BLaER1 (cell line): Measurements from ENCODE around the gene ZIC4.

Experiments
- H3K27ac ChIP-seq: shearing (Covaris generic); formaldehyde crosslinking; 2 replicates; pipeline ENCODE4 v1.8.1; 2022
- H3K27me3 ChIP-seq: shearing (Covaris generic); formaldehyde crosslinking; 2 replicates; pipeline ENCODE4 v1.8.1; 2022
- H3K36me3 ChIP-seq: shearing (Covaris generic); formaldehyde crosslinking; 2 replicates; pipeline ENCODE4 v1.8.1; 2022
- H3K4me1 ChIP-seq: shearing (Covaris generic); formaldehyde crosslinking; 2 replicates; pipeline ENCODE4 v1.8.1; 2022
- H3K4me2 ChIP-seq: shearing (Covaris generic); formaldehyde crosslinking; 2 replicates; pipeline ENCODE4 v1.8.1; 2022
- H3K4me3 ChIP-seq: shearing (Covaris generic); formaldehyde crosslinking; 2 replicates; pipeline ENCODE4 v1.8.1; 2022
- H3K9ac ChIP-seq: shearing (Covaris generic); formaldehyde crosslinking; 2 replicates; pipeline ENCODE4 v1.8.1; 2022
- H3K9me3 ChIP-seq: shearing (Covaris generic); formaldehyde crosslinking; 2 replicates; pipeline ENCODE4 v1.8.1; 2022
- H4K20me1 ChIP-seq: shearing (Covaris generic); formaldehyde crosslinking; 2 replicates; pipeline ENCODE4 v1.8.1; 2022
- Cebpa-rat ChIP-seq: shearing (Covaris generic); IDR thresholded peaks from 2 replicates; pipeline ENCODE4 v1.8.1; 2022

ZIC4 gene

DNA sequence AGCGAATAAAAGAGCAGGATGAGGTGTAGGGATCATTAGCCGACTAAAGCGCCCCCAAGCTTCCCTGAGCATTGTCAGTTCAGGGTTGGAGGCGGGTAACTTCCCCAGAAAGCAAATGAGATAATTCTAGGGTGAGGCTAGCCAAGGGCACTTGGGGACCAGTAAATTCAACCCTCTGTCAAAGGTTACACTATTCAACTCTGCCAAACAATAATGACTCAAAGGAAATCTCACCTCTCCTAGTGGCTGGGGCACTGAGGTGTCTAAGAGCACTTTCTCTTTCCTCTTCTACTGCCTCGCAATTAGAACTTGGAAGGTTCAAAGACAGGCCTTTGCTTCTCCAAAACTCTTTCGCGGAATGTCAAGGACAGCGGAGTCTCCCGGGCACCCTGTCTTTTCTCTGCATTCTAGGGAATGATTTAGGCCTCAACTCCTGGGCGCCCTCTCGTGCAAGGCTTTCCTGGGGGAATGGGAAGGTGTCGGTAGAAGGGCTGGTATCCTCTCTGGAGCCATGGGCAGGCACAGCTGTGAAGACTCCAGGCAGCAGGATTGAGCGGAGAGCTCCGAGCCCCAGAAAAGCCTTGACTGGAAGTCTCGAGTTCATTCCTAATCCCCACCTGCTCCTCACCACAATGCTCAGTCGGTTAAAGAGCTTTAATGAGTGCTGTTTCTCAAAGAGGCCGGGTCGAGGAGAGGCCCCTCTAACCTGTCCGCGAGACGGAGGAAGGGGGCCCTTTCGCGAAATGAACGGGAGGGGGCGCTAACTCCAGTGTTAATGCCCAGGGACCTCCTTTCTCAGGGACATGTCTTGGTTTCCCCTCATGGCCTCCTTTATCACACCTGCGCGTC, 21.9 kb downstream of the ZIC4 start:
- Histone ChIP-seq H3K27ac (no peak overlapping the region), H3K4me2 (no peak overlapping the region), H3K9ac (no peak overlapping the region), H3K27me3 (peaks cover 74% of the 10 kb centered on the region), H3K36me3 (no peaks in the 10 kb centered on the region), H3K4me1 (no peaks in the 10 kb centered on the region), H4K20me1 (no peaks in the 10 kb centered on the region), H3K9me3 (peaks cover 44% of the 10 kb centered on the region), H3K4me3 (no peak overlapping the region)
- TF ChIP-seq Cebpa-rat, result no peak

DNA sequence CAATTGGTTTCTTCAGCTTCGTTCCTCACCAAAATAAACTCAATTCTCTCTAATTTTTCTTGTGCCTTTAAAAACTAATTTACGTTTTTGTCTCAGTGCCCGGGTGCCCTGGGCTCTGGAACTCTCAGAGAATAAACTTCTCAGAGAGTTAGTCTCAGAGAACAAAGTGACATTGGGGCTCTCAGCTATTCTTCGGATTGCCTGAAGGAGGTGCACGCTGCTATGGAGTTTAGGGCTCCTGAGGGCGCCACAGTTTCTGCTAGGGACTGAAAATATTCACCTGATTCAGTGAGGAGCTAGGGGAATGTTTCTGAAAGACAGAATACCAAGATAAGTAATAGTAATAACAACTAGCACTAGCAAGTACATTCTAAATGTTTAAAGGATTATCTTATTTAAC, 22.7 kb downstream of the ZIC4 start:
- no peak for TF ChIP-seq Cebpa-rat
- H4K20me1 ChIP-seq, result no peaks in the 10 kb centered on the region
- H3K9ac ChIP-seq, result no peak overlapping the region
- no peaks in the 10 kb centered on the region for H3K36me3 ChIP-seq
- H3K4me3 ChIP-seq, result no peak overlapping the region
- no peaks in the 10 kb centered on the region for H3K4me1 ChIP-seq
- H3K9me3 ChIP-seq, result peaks cover 36% of the 10 kb centered on the region
- H3K4me2 ChIP-seq, result no peak overlapping the region
- H3K27ac ChIP-seq, result no peak overlapping the region
- peaks cover 74% of the 10 kb centered on the region for H3K27me3 ChIP-seq

DNA sequence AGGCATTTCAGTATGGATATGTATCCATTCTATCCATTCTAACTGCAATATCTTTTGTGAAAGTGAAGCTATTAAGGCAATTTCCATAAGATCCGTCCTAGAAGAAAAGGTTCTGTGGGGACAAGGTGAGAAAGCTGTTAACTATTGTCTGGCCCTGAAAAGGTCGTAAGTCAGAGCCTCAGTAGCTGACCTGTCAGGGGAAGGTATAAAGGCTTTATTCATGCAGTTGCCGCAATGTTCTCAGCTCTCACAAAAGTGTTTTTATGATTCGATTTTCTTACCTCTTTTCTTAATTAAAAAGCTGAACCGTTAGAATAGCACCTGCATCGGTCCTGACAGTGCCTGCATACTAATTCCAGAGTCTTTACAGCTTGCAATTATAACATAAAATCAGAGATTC, 24.7 kb downstream of the ZIC4 start:
- Histone ChIP-seq H3K9ac (no peak overlapping the region), H3K4me2 (no peak overlapping the region), H3K9me3 (peaks cover 26% of the 10 kb centered on the region), H4K20me1 (no peaks in the 10 kb centered on the region), H3K4me3 (no peak overlapping the region), H3K27ac (no peak overlapping the region), H3K4me1 (no peaks in the 10 kb centered on the region), H3K36me3 (no peaks in the 10 kb centered on the region), H3K27me3 (peaks cover 61% of the 10 kb centered on the region)
- no peak for TF ChIP-seq Cebpa-rat

DNA sequence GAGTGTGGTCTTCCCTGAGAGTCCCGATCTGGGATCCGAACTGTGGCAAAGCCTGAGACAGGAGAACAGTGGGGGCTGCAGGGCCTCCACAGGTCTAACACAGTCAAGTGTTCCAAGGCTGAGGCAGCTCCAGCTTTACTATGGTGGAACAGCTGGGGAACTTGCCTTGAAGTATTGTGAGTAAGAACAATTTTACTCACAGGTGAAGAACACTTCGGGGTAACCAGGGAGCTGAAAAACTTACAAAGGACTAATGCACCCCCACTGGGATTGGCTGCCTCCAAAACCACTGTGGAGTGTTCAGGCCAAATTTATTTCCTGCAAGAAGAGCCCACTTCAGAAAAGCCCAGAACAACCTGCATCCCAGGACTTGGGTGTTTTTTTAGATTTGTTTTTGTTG, 25.4 kb downstream of the ZIC4 start:
- peaks cover 58% of the 10 kb centered on the region for H3K27me3 ChIP-seq
- no peak overlapping the region for H3K4me2 ChIP-seq
- TF ChIP-seq Cebpa-rat, result no peak

DNA sequence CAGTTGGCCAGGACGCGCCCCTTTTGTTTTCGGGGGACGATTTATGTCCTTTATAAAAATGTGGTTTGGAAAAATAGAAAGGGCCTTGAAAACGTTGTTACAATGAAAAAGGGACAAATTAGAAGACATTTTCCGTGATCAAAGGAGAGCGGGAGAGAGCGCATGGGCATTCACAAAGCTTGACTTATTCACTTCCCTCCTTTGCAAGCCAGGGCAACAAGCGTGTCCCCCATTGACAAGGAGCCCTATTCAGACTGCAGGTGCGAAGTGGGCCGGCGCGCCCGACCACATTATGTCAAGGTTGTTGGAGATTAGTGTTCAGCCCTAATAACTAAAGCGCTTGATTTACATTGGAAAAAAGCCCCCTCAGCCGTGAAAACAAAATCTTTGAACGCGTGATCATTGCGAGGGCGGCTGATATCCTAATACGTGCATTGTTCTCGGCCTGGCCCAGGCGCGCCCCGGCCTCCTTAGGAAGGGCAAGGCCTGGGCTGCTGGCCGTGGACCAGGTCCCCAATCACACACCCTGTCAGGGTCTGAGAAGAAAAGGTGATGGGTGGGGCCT, 25.9 kb downstream of the ZIC4 start:
- H3K9ac ChIP-seq, result no peak overlapping the region
- no peaks in the 10 kb centered on the region for H3K36me3 ChIP-seq
- H3K27me3 ChIP-seq, result peaks cover 54% of the 10 kb centered on the region
- H3K4me3 ChIP-seq, result no peak overlapping the region
- no peak overlapping the region for H3K4me2 ChIP-seq
- peaks cover 26% of the 10 kb centered on the region for H3K9me3 ChIP-seq
- no peak for TF ChIP-seq Cebpa-rat
- no peaks in the 10 kb centered on the region for H4K20me1 ChIP-seq
- no peaks in the 10 kb centered on the region for H3K4me1 ChIP-seq
- H3K27ac ChIP-seq, result no peak overlapping the region

More for the DNA sequence above, 25.4 kb downstream of the ZIC4 start:
- Histone ChIP-seq H4K20me1 (no peaks in the 10 kb centered on the region), H3K9ac (no peak overlapping the region), H3K4me3 (no peak overlapping the region), H3K4me1 (no peaks in the 10 kb centered on the region), H3K27ac (no peak overlapping the region), H3K9me3 (peaks cover 26% of the 10 kb centered on the region), H3K36me3 (no peaks in the 10 kb centered on the region)

DNA sequence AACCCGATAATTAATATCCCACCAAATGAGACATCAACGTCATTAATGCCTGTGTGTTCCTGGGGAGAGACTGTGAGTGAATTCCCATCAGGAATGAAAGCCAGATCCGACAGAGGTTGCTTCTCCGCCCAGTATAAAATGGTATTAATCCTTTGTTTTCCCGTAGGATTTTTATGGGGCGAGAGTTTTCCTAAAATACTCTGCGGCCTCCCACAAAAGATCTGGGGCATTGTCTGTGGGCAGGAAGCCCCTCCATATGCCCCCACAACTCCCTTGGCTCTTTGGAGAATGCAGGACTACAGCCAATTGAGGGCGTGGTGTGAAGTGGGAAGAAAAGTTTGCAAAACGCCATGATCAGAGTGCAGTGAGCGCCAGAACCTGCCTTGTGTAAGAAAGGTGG, 26.7 kb downstream of the ZIC4 start:
- Histone ChIP-seq H3K27me3 (peaks cover 52% of the 10 kb centered on the region), H3K9me3 (peaks cover 22% of the 10 kb centered on the region), H3K36me3 (no peaks in the 10 kb centered on the region), H3K4me3 (no peak overlapping the region), H3K27ac (no peak overlapping the region), H3K4me2 (no peak overlapping the region), H3K9ac (no peak overlapping the region), H4K20me1 (no peaks in the 10 kb centered on the region), H3K4me1 (no peaks in the 10 kb centered on the region)
- TF ChIP-seq Cebpa-rat, result no peak

DNA sequence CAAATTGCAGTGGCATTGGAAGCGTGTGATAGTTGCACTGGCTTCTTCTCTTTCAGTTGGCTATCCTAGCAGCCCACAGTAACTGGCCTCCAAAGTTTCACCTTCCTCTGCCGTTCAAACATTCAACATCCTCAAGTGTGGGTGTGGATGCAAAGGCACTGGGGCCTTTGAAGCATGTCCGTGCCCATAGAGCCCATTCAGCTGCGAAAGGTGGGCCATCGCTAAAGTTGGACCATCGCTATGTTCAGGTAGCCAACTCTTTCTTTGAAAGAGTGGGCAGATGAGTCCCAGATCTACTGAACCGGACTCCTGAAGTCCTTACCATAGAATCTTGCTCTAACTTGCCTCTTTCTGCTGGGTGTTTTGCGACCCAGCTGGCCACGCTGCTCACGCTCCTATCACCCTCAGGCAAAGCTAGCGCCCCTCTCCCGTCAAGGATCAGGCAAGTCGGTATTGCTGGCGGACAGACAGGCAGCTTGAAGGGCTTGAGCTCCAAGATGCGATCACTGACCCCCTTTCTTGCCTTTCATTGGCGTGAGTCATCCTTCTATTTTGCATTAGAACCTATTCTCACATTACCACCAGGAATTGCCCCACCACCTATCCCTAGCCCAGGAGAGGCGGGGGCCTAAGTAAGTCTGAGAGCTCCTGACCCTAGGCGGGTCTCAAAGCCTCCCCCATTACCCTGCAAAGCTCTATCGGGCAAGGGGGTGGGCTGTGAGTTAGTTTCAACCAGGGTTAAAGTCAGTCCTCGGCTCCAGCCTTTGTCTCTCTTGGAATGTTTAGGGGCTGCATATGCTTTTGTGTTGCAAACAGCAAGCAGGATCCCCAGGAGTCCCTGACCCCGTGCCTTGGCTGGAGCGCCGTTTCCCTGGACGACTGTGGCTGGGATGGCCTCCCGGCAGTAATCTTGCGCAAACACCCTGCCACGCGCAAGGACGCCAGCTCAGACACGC, 28.7 kb downstream of the ZIC4 start:
- H3K4me1 ChIP-seq, result no peaks in the 10 kb centered on the region
- no peaks in the 10 kb centered on the region for H3K36me3 ChIP-seq
- H4K20me1 ChIP-seq, result no peaks in the 10 kb centered on the region
- H3K27ac ChIP-seq, result no peak overlapping the region
- peaks cover 60% of the 10 kb centered on the region for H3K27me3 ChIP-seq
- H3K4me3 ChIP-seq, result no peak overlapping the region
- peaks cover 17% of the 10 kb centered on the region for H3K9me3 ChIP-seq
- H3K4me2 ChIP-seq, result no peak overlapping the region
- H3K9ac ChIP-seq, result no peak overlapping the region
- TF ChIP-seq Cebpa-rat, result no peak

DNA sequence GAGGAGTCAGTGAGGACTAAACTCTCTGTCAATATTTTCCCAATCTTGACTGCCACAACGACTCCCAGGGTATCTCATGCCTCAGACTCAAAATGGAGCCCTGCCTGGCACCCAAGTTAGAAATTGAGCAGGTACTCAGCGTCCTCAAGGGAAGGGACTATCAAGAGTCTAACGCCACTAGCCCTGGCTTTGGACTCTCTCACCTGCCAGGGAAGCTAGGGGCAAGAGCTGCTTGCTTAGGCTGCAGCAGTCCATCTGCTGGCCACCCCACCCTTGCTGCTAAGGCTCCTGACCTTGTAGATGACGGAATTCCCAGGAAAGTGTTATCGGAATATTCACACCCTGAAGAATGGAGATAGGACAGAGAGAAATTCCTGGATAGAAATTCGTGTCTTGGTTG, 33.0 kb downstream of the ZIC4 start:
- no peak overlapping the region for H3K9ac ChIP-seq
- no peaks in the 10 kb centered on the region for H3K4me1 ChIP-seq
- no peak for TF ChIP-seq Cebpa-rat
- H3K27me3 ChIP-seq, result peaks cover 64% of the 10 kb centered on the region
- H3K9me3 ChIP-seq, result peaks cover 39% of the 10 kb centered on the region
- H3K27ac ChIP-seq, result no peak overlapping the region
- H3K36me3 ChIP-seq, result no peaks in the 10 kb centered on the region
- H3K4me3 ChIP-seq, result no peak overlapping the region
- H3K4me2 ChIP-seq, result no peak overlapping the region
- H4K20me1 ChIP-seq, result no peaks in the 10 kb centered on the region

DNA sequence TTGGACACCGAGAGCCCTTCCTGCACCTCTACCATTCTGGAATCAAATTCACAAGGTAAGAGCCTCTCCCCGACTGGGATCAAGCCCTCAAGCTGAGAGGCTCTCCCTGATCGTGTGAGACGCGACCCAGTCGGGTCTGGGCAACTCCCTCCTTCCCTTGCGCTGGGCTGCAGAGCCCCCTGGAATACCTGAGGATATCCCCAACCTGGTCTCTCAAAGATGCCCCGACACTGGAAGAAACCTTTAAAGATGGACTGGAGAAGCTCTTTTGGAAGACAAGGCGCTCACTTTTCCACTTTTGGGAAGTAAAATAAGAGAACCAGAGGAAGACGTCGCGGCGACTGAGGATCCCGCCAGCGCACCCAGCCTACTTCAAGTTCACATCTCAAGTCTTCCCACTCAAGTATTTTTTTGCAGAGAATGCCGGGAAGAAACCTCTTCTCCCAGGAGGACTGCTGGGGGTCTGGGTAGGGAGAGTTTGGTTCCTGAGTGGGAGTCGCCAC, 33.8 kb downstream of the ZIC4 start:
- no peak for TF ChIP-seq Cebpa-rat
- H3K27me3 ChIP-seq, result peaks cover 67% of the 10 kb centered on the region
- no peak overlapping the region for H3K4me2 ChIP-seq
- peaks cover 42% of the 10 kb centered on the region for H3K9me3 ChIP-seq
- no peak overlapping the region for H3K9ac ChIP-seq
- no peak overlapping the region for H3K27ac ChIP-seq
- no peaks in the 10 kb centered on the region for H4K20me1 ChIP-seq
- H3K4me1 ChIP-seq, result no peaks in the 10 kb centered on the region
- H3K36me3 ChIP-seq, result no peaks in the 10 kb centered on the region
- H3K4me3 ChIP-seq, result no peak overlapping the region
